ENCODE data around the gene SHOC2. TPM values are rescaled to one million over a fixed set of nuclear protein-coding genes. Genes with fewer than 3 reads are reported as not detected.

The SHOC2 gene
- total RNA-seq, 1 experiment from 2014 or later, result 23.7 TPM

GRCh38 chr10:110966146-110966545, 46.7 kb downstream of the SHOC2 start:
- WGBS (ENCODE audit: extremely low coverage, insufficient read length, low lambda C conversion rate), result no CpG with 5 or more reads among the region's 1 CpG
- no peak overlapping the region for H2BK120ac ChIP-seq (ENCODE audit: low read depth, low read length, poor library complexity, severe bottlenecking)
- H3K4me1 ChIP-seq (ENCODE audit: insufficient read depth, low read length), result no peaks in the 10 kb centered on the region
- H3K9ac ChIP-seq (ENCODE audit: extremely low read depth, insufficient read length, low read length), result no peak overlapping the region
- no peak overlapping the region for H3K4me3 Mint-ChIP-seq
- H3K56ac ChIP-seq (ENCODE audit: insufficient read length, low read depth, low read length), result no peak overlapping the region
- H3K79me1 ChIP-seq (ENCODE audit: insufficient read depth, low read depth, low read length, poor library complexity, severe bottlenecking), result no peaks in the 10 kb centered on the region
- no peak overlapping the region for H3K14ac ChIP-seq (ENCODE audit: insufficient read depth, low read length)
- no peak overlapping the region for H4K91ac ChIP-seq (ENCODE audit: insufficient read length, low read depth, low read length)
- no peak overlapping the region for H3K18ac ChIP-seq (ENCODE audit: insufficient read length, low read depth, low read length)
- no peak overlapping the region for H3K27ac Mint-ChIP-seq
- no peak overlapping the region for H2BK20ac ChIP-seq (ENCODE audit: low read depth, low read length, poor library complexity, severe bottlenecking)
- H3K27ac ChIP-seq (ENCODE audit: insufficient read length, low read depth, low read length), result no peak overlapping the region
- TF ChIP-seq, protein P1, sequence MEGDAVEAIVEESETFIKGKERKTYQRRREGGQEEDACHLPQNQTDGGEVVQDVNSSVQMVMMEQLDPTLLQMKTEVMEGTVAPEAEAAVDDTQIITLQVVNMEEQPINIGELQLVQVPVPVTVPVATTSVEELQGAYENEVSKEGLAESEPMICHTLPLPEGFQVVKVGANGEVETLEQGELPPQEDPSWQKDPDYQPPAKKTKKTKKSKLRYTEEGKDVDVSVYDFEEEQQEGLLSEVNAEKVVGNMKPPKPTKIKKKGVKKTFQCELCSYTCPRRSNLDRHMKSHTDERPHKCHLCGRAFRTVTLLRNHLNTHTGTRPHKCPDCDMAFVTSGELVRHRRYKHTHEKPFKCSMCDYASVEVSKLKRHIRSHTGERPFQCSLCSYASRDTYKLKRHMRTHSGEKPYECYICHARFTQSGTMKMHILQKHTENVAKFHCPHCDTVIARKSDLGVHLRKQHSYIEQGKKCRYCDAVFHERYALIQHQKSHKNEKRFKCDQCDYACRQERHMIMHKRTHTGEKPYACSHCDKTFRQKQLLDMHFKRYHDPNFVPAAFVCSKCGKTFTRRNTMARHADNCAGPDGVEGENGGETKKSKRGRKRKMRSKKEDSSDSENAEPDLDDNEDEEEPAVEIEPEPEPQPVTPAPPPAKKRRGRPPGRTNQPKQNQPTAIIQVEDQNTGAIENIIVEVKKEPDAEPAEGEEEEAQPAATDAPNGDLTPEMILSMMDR (conservative IDR thresholded peaks at IDR 0.05), result no peak
- no peaks in the 10 kb centered on the region for H3K36me3 Mint-ChIP-seq (ENCODE audit: insufficient read depth in 1 of 3, low read depth in 3 of 3)
- no peaks in the 10 kb centered on the region for H3K9me3 ChIP-seq (ENCODE audit: control insufficient read depth, low read depth, low read length)
- H3K4ac ChIP-seq (ENCODE audit: low read depth, low read length), result no peak overlapping the region
- no peak overlapping the region for H4K5ac ChIP-seq (ENCODE audit: insufficient read length, low read depth, low read length)
- H3K27me3 Mint-ChIP-seq (ENCODE audit: low read depth), result no peaks in the 10 kb centered on the region
- H2BK15ac ChIP-seq (ENCODE audit: low read depth, low read length), result no peak overlapping the region
- DNase-seq, result no peak
- no peak overlapping the region for H4K8ac ChIP-seq (replicated peaks; ENCODE audit: insufficient read length, low read depth, low read length)
- H2AFZ ChIP-seq (ENCODE audit: low read length), result no peak overlapping the region
- no peak overlapping the region for H3T11ph ChIP-seq (ENCODE audit: low read length)
- H3K27me3 ChIP-seq (ENCODE audit: insufficient read depth, low read length), result no peaks in the 10 kb centered on the region
- H2BK12ac ChIP-seq (ENCODE audit: insufficient read length, low read depth, low read length), result no peak overlapping the region
- H2BK5ac ChIP-seq (ENCODE audit: insufficient read length, low read length), result no peak overlapping the region
- H3K4me1 Mint-ChIP-seq, result peaks cover 8 to 10% of the 10 kb centered on the region in 2 experiments
- no peaks in the 10 kb centered on the region for H4K20me1 ChIP-seq (ENCODE audit: control insufficient read depth, insufficient read depth, insufficient read length)
- no peaks in the 10 kb centered on the region for H3K9me3 Mint-ChIP-seq
- peaks cover 2% of the 10 kb centered on the region; the same call in 1 of the 2 replicates for H3K79me2 ChIP-seq (ENCODE audit: insufficient read depth, low read length)
- no peak overlapping the region for H2AK5ac ChIP-seq (ENCODE audit: insufficient read length, low read length)
- no peaks in the 10 kb centered on the region for H3K23me2 ChIP-seq (ENCODE audit: insufficient read length, low read depth, low read length, poor library complexity, severe bottlenecking)
- no peak overlapping the region for H3K4me2 ChIP-seq (ENCODE audit: insufficient read depth, insufficient read length, low read length)
- H3K23ac ChIP-seq (ENCODE audit: insufficient read length, low read depth, low read length), result no peak overlapping the region
